ENCODE data around the gene ATG4B. TPM values are rescaled to one million over a fixed set of nuclear protein-coding genes. Genes with fewer than 3 reads are reported as not detected.

Gene ATG4B
- polyA plus RNA-seq, 3 donors from 2014 or later = 70.5 to 78.9 (median 77.2) TPM

DNA sequence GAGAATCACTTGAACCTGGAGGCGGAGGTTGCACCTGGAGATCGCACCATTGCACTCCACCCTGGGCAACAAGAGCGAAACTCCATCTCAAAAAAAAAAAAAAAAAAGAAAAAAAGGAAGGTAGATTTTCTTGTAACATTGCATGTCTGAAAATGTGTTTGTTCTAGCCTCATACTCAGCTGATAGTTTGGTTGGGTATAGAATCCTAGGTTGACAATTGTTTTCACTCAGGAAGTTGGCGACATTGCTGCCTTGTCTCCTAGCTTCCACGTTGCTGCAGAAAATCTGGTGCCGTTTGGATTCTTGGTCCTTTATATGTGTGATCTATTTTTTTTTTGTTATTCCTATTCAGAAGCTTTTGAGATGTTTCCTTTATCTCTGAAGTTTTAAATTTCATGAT is 69.0 kb downstream of the ATG4B start:
- H3K36me3 Mint-ChIP-seq = peaks cover 22 to 33% (median 27%) of the 10 kb centered on the region in 3 donors
- H3K9me3 Mint-ChIP-seq = no peaks in the 10 kb centered on the region
- H3K4me1 Mint-ChIP-seq = peaks cover 6 to 7% of the 10 kb centered on the region in 2 donors
- no peak overlapping the region for H3K27ac Mint-ChIP-seq
- no peak for DNase-seq
- peaks cover 0 to 3% (median 2%) of the 10 kb centered on the region in 3 donors for H3K27me3 Mint-ChIP-seq (ENCODE audit: low read depth in 3 of 3)
- no peak overlapping the region for H3K4me3 Mint-ChIP-seq

DNA sequence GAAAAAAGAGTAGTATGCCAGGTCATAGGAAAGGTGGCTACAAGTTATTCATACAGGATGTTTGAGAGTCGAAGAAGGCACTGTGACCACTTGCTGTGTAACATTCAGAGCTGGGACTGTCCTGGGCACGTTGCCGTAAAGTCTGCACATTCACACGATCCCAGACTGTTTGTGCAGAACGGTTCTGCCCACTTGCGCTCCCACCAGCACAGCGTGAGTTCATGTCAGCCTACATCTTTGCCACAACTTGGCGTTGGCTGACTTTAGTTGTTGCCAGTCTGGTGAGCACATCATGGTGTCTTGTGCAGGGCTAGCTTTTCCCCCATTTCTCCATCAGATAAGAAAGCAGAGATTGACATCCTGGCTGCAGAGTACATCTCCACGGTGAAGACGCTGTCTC is 71.4 kb downstream of the ATG4B start:
- Mint-ChIP-seq H3K27ac (no peak overlapping the region), H3K4me1 (no peaks in the 10 kb centered on the region), H3K9me3 (no peaks in the 10 kb centered on the region), H3K27me3 (ENCODE audit: low read depth in 3 of 3) (peaks cover 0 to 1% (median 0%) of the 10 kb centered on the region in 3 donors), H3K4me3 (no peak overlapping the region), H3K36me3 (peaks cover 23 to 45% (median 28%) of the 10 kb centered on the region in 3 donors)
- no peak for DNase-seq

DNA sequence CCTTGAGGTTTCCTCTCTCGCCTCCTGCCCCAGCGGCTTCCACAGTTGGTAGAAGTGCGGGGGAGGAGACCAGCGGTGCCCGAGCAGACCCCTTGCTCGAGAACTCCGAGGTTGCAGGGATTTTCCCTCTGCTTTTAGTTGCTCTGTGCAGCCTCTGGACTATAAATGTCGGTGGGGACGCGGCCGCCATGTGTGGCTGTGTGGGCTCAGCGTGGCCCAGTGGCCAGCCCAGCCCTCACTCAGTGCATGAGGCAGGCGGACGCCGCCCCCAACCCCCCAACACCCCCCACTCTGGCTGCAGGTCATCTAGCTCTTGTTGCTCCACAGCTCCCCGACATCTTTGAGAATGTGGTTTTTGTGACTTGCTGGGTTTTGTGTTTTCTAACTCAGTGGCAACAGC is 81.6 kb downstream of the ATG4B start:
- H3K27ac Mint-ChIP-seq = no peak overlapping the region
- peaks cover 0 to 6% (median 3%) of the 10 kb centered on the region in 3 donors for H3K27me3 Mint-ChIP-seq (ENCODE audit: low read depth in 3 of 3)
- H3K9me3 Mint-ChIP-seq = no peaks in the 10 kb centered on the region
- no peak overlapping the region for H3K4me3 Mint-ChIP-seq
- H3K4me1 Mint-ChIP-seq = no peaks in the 10 kb centered on the region
- DNase-seq = no peak
- peaks cover 7 to 28% (median 18%) of the 10 kb centered on the region in 3 donors for H3K36me3 Mint-ChIP-seq

DNA sequence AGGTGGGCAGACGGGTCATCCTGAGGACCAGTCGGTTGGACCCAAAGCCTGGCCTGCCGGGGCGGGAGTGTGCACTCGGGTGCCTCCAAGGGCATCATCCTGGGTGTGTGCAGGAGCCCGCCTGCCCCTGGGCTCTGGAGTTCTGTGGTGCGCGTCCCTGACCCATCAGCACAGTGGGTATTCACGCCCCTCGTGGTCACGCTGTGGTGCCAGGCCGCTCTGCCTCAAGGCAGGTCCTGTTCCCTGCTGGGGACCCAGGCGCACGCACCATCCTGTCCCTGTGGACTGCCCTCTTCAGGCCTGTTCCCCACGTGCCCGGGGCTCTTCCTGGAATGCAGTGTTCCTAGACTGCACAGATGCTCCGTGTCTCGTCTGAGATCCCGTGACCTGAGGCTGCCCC is 82.6 kb downstream of the ATG4B start:
- peaks cover 0 to 21% (median 17%) of the 10 kb centered on the region in 3 donors for H3K36me3 Mint-ChIP-seq
- H3K9me3 Mint-ChIP-seq = no peaks in the 10 kb centered on the region

DNA sequence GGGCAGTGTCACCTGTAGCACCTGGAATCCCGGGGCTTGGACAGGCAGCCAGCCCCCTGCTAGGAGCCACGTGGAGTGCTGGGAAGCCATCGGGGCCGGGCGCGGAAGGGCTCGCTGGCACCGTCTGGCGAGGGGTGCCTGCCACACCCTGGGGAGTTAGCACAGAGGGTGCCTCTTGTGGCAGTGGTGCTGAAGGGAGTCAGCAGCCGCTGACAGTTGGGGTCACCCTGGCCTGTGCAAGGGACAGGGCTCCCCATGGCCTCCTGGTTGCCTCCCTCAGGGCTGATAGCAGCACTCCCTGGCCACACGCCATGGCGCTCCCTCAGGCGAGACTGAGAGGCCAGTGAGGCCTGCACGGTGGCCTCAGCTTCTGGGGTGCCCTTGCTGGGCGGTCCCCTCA is 83.1 kb downstream of the ATG4B start:
- H3K36me3 Mint-ChIP-seq = peaks cover 0 to 21% (median 17%) of the 10 kb centered on the region in 3 donors
- no peaks in the 10 kb centered on the region for H3K9me3 Mint-ChIP-seq
- H3K4me1 Mint-ChIP-seq = no peaks in the 10 kb centered on the region

More for the DNA sequence above, 82.6 kb downstream of the ATG4B start:
- H3K4me3 Mint-ChIP-seq = no peak overlapping the region
- H3K4me1 Mint-ChIP-seq = no peaks in the 10 kb centered on the region
- no peak for DNase-seq
- no peak overlapping the region for H3K27ac Mint-ChIP-seq
- peaks cover 0 to 4% (median 2%) of the 10 kb centered on the region in 3 donors for H3K27me3 Mint-ChIP-seq (ENCODE audit: low read depth in 3 of 3)

DNA sequence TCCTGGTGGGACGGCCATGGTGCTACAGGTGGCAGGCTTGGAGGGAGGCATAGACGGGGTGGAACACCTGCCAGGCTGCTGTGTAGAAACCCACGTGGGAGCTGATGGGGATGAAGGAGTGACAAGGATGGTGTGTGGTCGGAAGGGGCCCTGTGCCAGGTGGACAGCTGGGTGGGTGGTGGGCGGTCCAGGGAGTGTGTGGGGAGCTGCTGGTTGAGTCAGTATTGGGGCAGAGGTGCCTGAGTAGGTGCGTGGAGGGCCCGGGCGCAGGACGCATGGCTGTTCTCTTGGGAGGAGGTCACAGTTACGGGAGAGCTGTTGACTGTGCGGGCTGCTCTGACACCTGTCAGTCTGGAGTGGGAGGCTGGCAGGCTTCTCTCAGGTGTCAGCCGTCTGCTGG is 84.4 kb downstream of the ATG4B start:
- no peak overlapping the region for H3K27ac Mint-ChIP-seq
- H3K27me3 Mint-ChIP-seq (ENCODE audit: low read depth in 3 of 3) = peaks cover 0 to 4% (median 0%) of the 10 kb centered on the region in 3 donors
- no peak overlapping the region for H3K4me3 Mint-ChIP-seq
- DNase-seq = no peak
- peaks cover 0 to 17% (median 14%) of the 10 kb centered on the region in 3 donors for H3K36me3 Mint-ChIP-seq
- H3K4me1 Mint-ChIP-seq = no peaks in the 10 kb centered on the region
- no peaks in the 10 kb centered on the region for H3K9me3 Mint-ChIP-seq

More for the DNA sequence above, 83.1 kb downstream of the ATG4B start:
- Mint-ChIP-seq H3K4me3 (no peak overlapping the region), H3K27me3 (ENCODE audit: low read depth in 3 of 3) (peaks cover 0 to 4% (median 2%) of the 10 kb centered on the region in 3 donors), H3K27ac (no peak overlapping the region)
- no peak for DNase-seq

DNA sequence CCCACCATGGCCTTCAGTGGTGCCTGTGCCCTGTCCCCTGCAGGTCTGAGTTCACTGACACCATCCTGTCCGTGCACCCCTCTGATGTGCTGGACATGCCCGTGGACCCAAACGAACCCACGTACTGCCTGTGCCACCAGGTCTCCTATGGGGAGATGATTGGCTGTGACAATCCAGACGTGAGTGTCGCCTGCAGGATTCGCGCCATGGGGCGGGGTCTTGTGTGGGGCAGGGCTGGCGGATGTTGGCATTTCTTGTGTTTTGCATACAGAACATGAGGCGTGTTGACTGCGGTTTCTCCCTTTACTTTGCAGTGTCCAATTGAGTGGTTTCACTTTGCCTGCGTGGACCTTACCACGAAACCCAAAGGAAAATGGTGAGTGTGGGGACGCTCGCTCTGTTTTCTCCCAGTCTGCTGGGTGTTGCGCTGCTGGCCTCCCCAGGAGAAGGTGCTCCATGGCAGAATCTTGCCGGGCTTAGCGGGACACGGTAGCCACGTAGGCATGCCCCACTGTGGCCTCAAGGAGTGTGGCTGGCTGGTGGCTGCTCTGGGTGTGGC is 85.5 kb downstream of the ATG4B start:
- Mint-ChIP-seq H3K4me1 (no peaks in the 10 kb centered on the region), H3K4me3 (no peak overlapping the region), H3K27ac (no peak overlapping the region), H3K36me3 (peaks cover 0 to 17% (median 9%) of the 10 kb centered on the region in 3 donors), H3K9me3 (no peaks in the 10 kb centered on the region), H3K27me3 (ENCODE audit: low read depth in 3 of 3) (peaks cover 0 to 4% (median 0%) of the 10 kb centered on the region in 3 donors)
- no peak for DNase-seq

Other genes starting within 250 kb of the ATG4B start
- gene STK25, start 129.1 kb upstream of the ATG4B start, polyA plus RNA-seq = 100 to 1,000 TPM; 104 to 146 (median 105) TPM
- gene BOK, start 78.9 kb upstream of the ATG4B start, polyA plus RNA-seq = 10 to 100 TPM; 15.2 to 21.4 (median 17.2) TPM
- 10 to 100 TPM; 20.0 to 39.5 (median 29.4) TPM for gene THAP4, start 535 bp upstream of the ATG4B start, polyA plus RNA-seq
- gene DTYMK, start 49.1 kb downstream of the ATG4B start, polyA plus RNA-seq = 10 to 100 TPM; 43.8 to 60.3 (median 51.0) TPM
- gene ING5, start 64.3 kb downstream of the ATG4B start, polyA plus RNA-seq = 1 to 10 TPM; 6.9 to 7.9 (median 7.7) TPM
- gene D2HGDH, start 96.9 kb downstream of the ATG4B start, polyA plus RNA-seq = 1 to 10 TPM in 2 of 3 donors, under 1 TPM in 1; 0.49 to 2.9 (median 1.5) TPM
- gene GAL3ST2, start 139.1 kb downstream of the ATG4B start, polyA plus RNA-seq = not detected
- not detected for gene NEU4, start 171.5 kb downstream of the ATG4B start, polyA plus RNA-seq
- gene PDCD1, start 221.2 kb downstream of the ATG4B start, polyA plus RNA-seq = 1 to 10 TPM in 1 of 3 donors, not detected in 2; 3.3 TPM
- not detected for gene RTP5, start 232.0 kb downstream of the ATG4B start, polyA plus RNA-seq